Activated T-helper 2 cell treated with anti-CD3 and anti-CD28 coated beads, Interferon-gamma antibody, Interleukin-2, Interleukin-4, amounts not matched to agents 10 μg/mL and 5 μg/mL and 100 μg/mL, durations not matched to agents 14 hours and 24 hours and 36 hours (primary cell): ENCODE results near the gene PRTN3. TPM values are rescaled to one million over a fixed set of nuclear protein-coding genes. Genes with fewer than 3 reads are reported as not detected.
A peak's percentile ranks its signal among the peaks of the same experiment; 100 is the strongest.

Source experiments
- DNase-seq: peaks from one replicate; pipeline ENCODE4 v3.0.0; 2021; ENCODE audit warnings: low spot score
- H3K27ac Mint-ChIP-seq: one replicate; pipeline ENCODE4 v1.8.0; 2021; ENCODE audit warnings: mixed read lengths
- H3K27me3 Mint-ChIP-seq: one replicate; pipeline ENCODE4 v1.8.0; 2021; ENCODE audit warnings: low read depth, mixed read lengths
- H3K36me3 Mint-ChIP-seq: one replicate; pipeline ENCODE4 v1.8.0; 2021; ENCODE audit warnings: low read depth, mixed read lengths
- H3K4me1 Mint-ChIP-seq: one replicate; pipeline ENCODE4 v1.8.0; 2021; ENCODE audit warnings: low read depth, mixed read lengths
- H3K4me3 Mint-ChIP-seq: one replicate; pipeline ENCODE4 v1.8.0; 2021; ENCODE audit warnings: low read depth, mild to moderate bottlenecking, moderate library complexity, mixed read lengths
- H3K9me3 Mint-ChIP-seq: one replicate; pipeline ENCODE4 v1.8.0; 2021; ENCODE audit warnings: mixed read lengths
- intact Hi-C: fragments of 100-400 bp; cut with micrococcal nuclease; formaldehyde crosslinking; loops from one replicate; pipeline ENCODE4 v1.15.1; 2023
- total RNA-seq: library from RNA; stranded (reverse); gene quantifications from 2 replicates; pipeline ENCODE4 v1.2.3, GENCODE V29; 2022

Gene PRTN3
- total RNA-seq, 1 donor from 2014 or later, result not detected

- H3K4me1 Mint-ChIP-seq, result peaks cover 8% of the 10 kb centered on the region
- peak within 1 kb of the TSS; percentile 95 for H3K27ac Mint-ChIP-seq
- H3K4me3 Mint-ChIP-seq, result peak within 1 kb of the TSS; percentile 90
- peaks cover 18% of the 10 kb centered on the region for H3K36me3 Mint-ChIP-seq
- peak; percentile 87 for DNase-seq
- intact Hi-C loops, result loop anchor here (2.0 kb wide), 2 partner anchors 16 to 30 kb away; no protein-coding TSS in a partner anchor
- H3K9me3 Mint-ChIP-seq, result no peaks in the 10 kb centered on the region
- no peaks in the 10 kb centered on the region for H3K27me3 Mint-ChIP-seq
Observed at GRCh38 chr19:892894-893689, 52.3 kb downstream of the PRTN3 start, which contains the start of the genes MED16 and RNU6-9. Gene MED16 (minus strand): TSS chr19:893187. CDS start chr19:891131, 2,056 bp downstream. Gene RNU6-9 (plus strand): TSS chr19:893484.

DNA sequence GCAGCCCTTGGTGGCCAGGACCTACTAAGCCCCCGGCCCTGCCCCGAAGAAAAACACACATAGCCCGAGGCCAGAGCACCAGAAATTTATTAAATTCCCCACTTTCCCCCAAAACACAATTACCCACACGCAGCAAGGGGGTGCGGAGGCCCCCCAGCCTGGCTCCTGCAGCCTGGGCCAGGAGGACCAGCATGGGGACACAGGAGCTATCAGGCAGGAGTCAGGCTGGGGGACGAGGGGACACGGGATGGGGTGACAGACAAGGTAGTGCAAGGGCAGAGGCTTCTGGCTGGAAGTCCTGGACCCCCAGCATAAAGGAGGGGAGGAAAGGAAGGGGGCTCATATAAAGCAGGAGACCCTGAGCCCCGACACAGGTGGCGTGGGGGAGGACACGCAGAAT, 55.6 kb downstream of the PRTN3 start:
- H3K4me1 Mint-ChIP-seq, result peaks cover 7% of the 10 kb centered on the region
- H3K36me3 Mint-ChIP-seq, result peaks cover 27% of the 10 kb centered on the region
- intact Hi-C loops, result no loop called here
- DNase-seq, result no peak
- H3K9me3 Mint-ChIP-seq, result no peaks in the 10 kb centered on the region
- no peak overlapping the region for H3K27ac Mint-ChIP-seq
- no peaks in the 10 kb centered on the region for H3K27me3 Mint-ChIP-seq
- no peak overlapping the region for H3K4me3 Mint-ChIP-seq

DNA sequence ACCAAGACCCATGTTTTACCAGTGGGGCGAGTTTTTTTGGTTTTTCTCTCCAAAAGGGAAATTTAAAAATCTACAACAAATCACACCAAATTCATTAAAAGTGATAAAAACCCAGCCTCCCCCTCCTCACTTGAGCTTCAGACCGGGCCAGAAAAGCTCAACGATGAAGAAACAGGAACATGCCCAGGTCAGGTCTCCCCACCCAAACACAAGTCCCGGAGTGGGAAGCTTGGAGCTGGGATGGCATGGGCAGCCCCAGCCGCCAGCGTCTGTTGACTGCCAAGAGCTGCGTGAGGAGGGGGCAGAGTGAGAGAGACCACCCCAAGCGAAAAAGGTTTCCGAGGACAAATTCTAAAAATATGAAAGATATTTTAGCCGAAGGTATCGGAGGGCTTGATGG, 56.2 kb downstream of the PRTN3 start:
- intact Hi-C loops, result no loop called here
- Mint-ChIP-seq H3K4me1 (peaks cover 7% of the 10 kb centered on the region), H3K27ac (no peak overlapping the region), H3K4me3 (no peak overlapping the region), H3K36me3 (peaks cover 30% of the 10 kb centered on the region), H3K27me3 (no peaks in the 10 kb centered on the region), H3K9me3 (no peaks in the 10 kb centered on the region)
- no peak for DNase-seq

GRCh38 chr19:897442-898039, 56.7 kb downstream of the PRTN3 start:
- H3K27me3 Mint-ChIP-seq, result no peaks in the 10 kb centered on the region
- H3K36me3 Mint-ChIP-seq, result peaks cover 32% of the 10 kb centered on the region
- H3K27ac Mint-ChIP-seq, result no peak overlapping the region
- no peak for DNase-seq
- peaks cover 5% of the 10 kb centered on the region for H3K4me1 Mint-ChIP-seq
- no peaks in the 10 kb centered on the region for H3K9me3 Mint-ChIP-seq
- intact Hi-C loops, result no loop called here
- no peak overlapping the region for H3K4me3 Mint-ChIP-seq

Other genes starting within 250 kb of the PRTN3 start
- gene POLRMT, start 207.5 kb upstream of the PRTN3 start, total RNA-seq, result 90.1 and 94.7 TPM in 2 replicates
- not detected in 2 replicates for gene FGF22, start 201.1 kb upstream of the PRTN3 start, total RNA-seq
- gene RNF126, start 177.8 kb upstream of the PRTN3 start, total RNA-seq, result 83.2 and 89.4 TPM in 2 replicates
- 6.9 and 8.0 TPM in 2 replicates for gene FSTL3, start 164.6 kb upstream of the PRTN3 start, total RNA-seq
- gene PRSS57, start 145.5 kb upstream of the PRTN3 start, total RNA-seq, result not detected in 2 replicates
- not detected in 2 replicates for gene PALM, start 132.1 kb upstream of the PRTN3 start, total RNA-seq
- gene MISP, start 89.9 kb upstream of the PRTN3 start, total RNA-seq, result not detected in 2 replicates
- 735 and 739 TPM in 2 replicates for gene PTBP1, start 43.5 kb upstream of the PRTN3 start, total RNA-seq
- not detected in 2 replicates for gene PLPPR3, start 19.0 kb upstream of the PRTN3 start, total RNA-seq
- not detected in 2 replicates for gene AZU1, start 13.2 kb upstream of the PRTN3 start, total RNA-seq
- not detected in 2 replicates for gene ELANE, start 11.3 kb downstream of the PRTN3 start, total RNA-seq
- gene CFD, start 18.7 kb downstream of the PRTN3 start, total RNA-seq, result 0.94 and 1.8 TPM in 2 replicates
- gene MED16, start 52.2 kb downstream of the PRTN3 start, total RNA-seq, result 55.7 and 64.1 TPM in 2 replicates
- not detected in 2 replicates for gene RNU6-9, start 52.5 kb downstream of the PRTN3 start, total RNA-seq
- 77.1 and 83.3 TPM in 2 replicates for gene R3HDM4, start 72.2 kb downstream of the PRTN3 start, total RNA-seq
- gene KISS1R, start 76.3 kb downstream of the PRTN3 start, total RNA-seq, result 7.1 and 8.0 TPM in 2 replicates
- gene ARID3A, start 85.0 kb downstream of the PRTN3 start, total RNA-seq, result 42.0 and 42.6 TPM in 2 replicates
- 88.6 and 94.9 TPM in 2 replicates for gene WDR18, start 143.3 kb downstream of the PRTN3 start, total RNA-seq
- gene GRIN3B, start 159.4 kb downstream of the PRTN3 start, total RNA-seq, result 0.11 TPM in 1 of 2 replicates, not detected in the other
- gene TMEM259, start 180.1 kb downstream of the PRTN3 start, total RNA-seq, result 137 and 138 TPM in 2 replicates
- not detected in 2 replicates for gene RNU6-2, start 180.5 kb downstream of the PRTN3 start, total RNA-seq
- gene CNN2, start 185.6 kb downstream of the PRTN3 start, total RNA-seq, result 160 and 163 TPM in 2 replicates
- gene ABCA7, start 199.1 kb downstream of the PRTN3 start, total RNA-seq, result 17.2 and 19.6 TPM in 2 replicates
- 158 TPM in 2 replicates for gene ARHGAP45, start 226.2 kb downstream of the PRTN3 start, total RNA-seq